Measurements from ENCODE around the gene PFKFB2.

- TF ChIP-seq, protein P1, sequence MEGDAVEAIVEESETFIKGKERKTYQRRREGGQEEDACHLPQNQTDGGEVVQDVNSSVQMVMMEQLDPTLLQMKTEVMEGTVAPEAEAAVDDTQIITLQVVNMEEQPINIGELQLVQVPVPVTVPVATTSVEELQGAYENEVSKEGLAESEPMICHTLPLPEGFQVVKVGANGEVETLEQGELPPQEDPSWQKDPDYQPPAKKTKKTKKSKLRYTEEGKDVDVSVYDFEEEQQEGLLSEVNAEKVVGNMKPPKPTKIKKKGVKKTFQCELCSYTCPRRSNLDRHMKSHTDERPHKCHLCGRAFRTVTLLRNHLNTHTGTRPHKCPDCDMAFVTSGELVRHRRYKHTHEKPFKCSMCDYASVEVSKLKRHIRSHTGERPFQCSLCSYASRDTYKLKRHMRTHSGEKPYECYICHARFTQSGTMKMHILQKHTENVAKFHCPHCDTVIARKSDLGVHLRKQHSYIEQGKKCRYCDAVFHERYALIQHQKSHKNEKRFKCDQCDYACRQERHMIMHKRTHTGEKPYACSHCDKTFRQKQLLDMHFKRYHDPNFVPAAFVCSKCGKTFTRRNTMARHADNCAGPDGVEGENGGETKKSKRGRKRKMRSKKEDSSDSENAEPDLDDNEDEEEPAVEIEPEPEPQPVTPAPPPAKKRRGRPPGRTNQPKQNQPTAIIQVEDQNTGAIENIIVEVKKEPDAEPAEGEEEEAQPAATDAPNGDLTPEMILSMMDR (IDR thresholded peaks at IDR 0.05): no peak
- no peak for TF ChIP-seq NFYB (CRISPR knock-in tag; conservative IDR thresholded peaks at IDR 0.05; ENCODE audit: low read depth)
- no peak for TF ChIP-seq FOXP4 (CRISPR knock-in tag; IDR thresholded peaks at IDR 0.05)
- TF ChIP-seq ZNF232 (CRISPR knock-in tag; IDR thresholded peaks at IDR 0.05): no peak
- TF ChIP-seq, protein P2, sequence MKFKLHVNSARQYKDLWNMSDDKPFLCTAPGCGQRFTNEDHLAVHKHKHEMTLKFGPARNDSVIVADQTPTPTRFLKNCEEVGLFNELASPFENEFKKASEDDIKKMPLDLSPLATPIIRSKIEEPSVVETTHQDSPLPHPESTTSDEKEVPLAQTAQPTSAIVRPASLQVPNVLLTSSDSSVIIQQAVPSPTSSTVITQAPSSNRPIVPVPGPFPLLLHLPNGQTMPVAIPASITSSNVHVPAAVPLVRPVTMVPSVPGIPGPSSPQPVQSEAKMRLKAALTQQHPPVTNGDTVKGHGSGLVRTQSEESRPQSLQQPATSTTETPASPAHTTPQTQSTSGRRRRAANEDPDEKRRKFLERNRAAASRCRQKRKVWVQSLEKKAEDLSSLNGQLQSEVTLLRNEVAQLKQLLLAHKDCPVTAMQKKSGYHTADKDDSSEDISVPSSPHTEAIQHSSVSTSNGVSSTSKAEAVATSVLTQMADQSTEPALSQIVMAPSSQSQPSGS (CRISPR knock-in tag; IDR thresholded peaks at IDR 0.05; ENCODE audit: borderline replicate concordance, low read depth): no peak
Measured at GRCh38 chr1:207010726-207011125, 42.3 kb upstream of the PFKFB2 start.

Data from WTC11 (cell line).